Breast epithelium (tissue), 3 donors: ENCODE results near the gene ZSWIM3.
"Not testable (repeated sequence)": the region's sequence is repeated elsewhere in the genome, so short reads cannot be mapped to it uniquely, and the experiment has no call there.

ENCODE experiments used
- POLR2A ChIP-seq: fragments of 450-650 bp; IDR thresholded peaks from one replicate; pipeline ENCODE4 v1.6.1; 2016; ENCODE audit warnings: antibody characterized with exemption, mild to moderate bottlenecking, moderate library complexity
- POLR2AphosphoS5 ChIP-seq, 3 donors: sonication (generic); formaldehyde crosslinking; IDR thresholded peaks; one replicate each; pipeline ENCODE4 v1.6.1; 2017; ENCODE audit warnings: antibody characterized with exemption in 3 of 3
- TF ChIP-seq, protein P1 (sequence below), 3 donors: fragments of 450-650 bp; IDR thresholded peaks; one replicate each; pipeline ENCODE4 v1.5.1; 2016 to 2017; ENCODE audit warnings: antibody characterized with exemption in 3 of 3, mild to moderate bottlenecking in 3 of 3, moderate library complexity in 3 of 3

DNA sequence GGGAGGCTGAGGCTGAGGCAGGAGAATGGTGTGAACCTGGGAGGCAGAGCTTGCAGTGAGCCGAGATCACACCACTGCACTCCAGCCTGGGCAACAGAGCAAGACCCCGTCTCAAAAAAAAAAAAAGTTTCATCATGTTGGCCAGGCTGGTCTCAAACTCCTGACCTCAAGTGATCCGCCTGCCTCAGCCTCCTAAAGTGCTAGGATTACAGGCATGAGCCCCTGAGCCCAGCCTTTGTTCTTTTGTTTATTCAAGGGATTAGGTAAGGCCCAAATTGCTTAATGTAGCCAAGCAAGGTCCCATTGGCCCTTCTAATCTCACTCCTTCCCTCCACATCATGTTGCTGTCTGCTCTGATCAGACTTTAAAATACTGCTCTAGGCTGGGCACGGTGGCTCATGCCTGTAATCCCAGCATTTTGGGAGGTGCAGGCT, 27.7 kb upstream of the ZSWIM3 start:
- TF ChIP-seq, protein P1, sequence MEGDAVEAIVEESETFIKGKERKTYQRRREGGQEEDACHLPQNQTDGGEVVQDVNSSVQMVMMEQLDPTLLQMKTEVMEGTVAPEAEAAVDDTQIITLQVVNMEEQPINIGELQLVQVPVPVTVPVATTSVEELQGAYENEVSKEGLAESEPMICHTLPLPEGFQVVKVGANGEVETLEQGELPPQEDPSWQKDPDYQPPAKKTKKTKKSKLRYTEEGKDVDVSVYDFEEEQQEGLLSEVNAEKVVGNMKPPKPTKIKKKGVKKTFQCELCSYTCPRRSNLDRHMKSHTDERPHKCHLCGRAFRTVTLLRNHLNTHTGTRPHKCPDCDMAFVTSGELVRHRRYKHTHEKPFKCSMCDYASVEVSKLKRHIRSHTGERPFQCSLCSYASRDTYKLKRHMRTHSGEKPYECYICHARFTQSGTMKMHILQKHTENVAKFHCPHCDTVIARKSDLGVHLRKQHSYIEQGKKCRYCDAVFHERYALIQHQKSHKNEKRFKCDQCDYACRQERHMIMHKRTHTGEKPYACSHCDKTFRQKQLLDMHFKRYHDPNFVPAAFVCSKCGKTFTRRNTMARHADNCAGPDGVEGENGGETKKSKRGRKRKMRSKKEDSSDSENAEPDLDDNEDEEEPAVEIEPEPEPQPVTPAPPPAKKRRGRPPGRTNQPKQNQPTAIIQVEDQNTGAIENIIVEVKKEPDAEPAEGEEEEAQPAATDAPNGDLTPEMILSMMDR (IDR thresholded peaks at IDR 0.05): not testable (repeated sequence)
- not testable (repeated sequence) for TF ChIP-seq POLR2A; POLR2AphosphoS5 (IDR thresholded peaks at IDR 0.05)
